Cardiac ventricle fibroblast (primary cell): ENCODE data around the gene AHCYL2. TPM values are rescaled to one million over a fixed set of nuclear protein-coding genes. Genes with fewer than 3 reads are reported as not detected.

ENCODE experiments used
- total RNA-seq: library from RNA; depleted of rRNA; stranded (reverse); fragments of >200 nt; gene quantifications from 2 replicates; pipeline ENCODE4 v1.2.3, GENCODE V29; 2015

AHCYL2 gene
- total RNA-seq, result 6.9 and 11.6 TPM in 2 replicates

DNA sequence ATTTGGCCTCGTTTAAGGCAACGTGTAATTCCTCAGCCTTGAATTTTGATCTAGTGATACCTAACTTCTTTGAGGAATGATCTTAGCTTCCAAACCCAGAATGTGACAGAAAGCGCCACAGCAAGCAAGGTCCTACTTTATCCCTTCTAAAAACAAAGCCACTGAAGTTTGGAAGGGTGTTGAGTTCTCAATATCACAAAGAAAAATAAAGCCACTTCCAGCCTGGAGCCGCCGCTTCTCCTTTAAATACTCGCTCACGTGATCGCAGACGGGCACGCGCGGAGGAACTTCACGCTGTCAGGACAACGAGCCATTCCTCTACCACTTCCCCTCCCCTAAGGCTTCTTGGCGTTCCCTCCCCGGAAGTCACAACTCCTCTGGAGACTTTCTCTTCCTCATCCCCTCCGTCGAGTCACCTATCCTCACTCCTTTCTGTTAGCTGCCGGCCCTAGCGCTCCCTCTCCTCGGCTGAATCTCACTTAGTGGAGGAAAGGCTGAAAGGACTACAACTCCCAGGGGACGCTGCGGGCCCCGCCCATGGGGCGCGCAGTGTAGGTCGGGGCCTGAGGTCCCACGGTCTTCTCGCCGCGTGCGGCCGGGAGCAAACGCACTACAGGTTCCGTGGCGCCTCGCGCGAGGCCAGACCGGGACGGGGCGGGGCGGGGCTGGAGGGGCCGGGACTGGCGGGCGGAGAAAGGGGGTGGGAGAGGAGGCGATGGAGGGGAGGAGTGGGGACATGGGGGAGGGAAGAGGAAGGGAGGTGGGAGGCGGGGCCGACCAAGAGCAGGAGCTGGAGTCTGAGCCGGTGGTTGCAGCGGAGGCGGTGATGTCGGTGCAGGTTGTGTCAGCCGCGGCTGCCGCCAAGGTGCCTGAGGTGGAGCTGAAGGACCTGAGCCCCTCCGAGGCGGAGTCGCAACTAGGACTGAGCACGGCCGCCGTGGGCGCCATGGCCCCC lies at the start of gene AHCYL2:
Gene AHCYL2, plus strand, starts transcription at position 780 of the 955 bp plus-strand sequence.

DNA sequence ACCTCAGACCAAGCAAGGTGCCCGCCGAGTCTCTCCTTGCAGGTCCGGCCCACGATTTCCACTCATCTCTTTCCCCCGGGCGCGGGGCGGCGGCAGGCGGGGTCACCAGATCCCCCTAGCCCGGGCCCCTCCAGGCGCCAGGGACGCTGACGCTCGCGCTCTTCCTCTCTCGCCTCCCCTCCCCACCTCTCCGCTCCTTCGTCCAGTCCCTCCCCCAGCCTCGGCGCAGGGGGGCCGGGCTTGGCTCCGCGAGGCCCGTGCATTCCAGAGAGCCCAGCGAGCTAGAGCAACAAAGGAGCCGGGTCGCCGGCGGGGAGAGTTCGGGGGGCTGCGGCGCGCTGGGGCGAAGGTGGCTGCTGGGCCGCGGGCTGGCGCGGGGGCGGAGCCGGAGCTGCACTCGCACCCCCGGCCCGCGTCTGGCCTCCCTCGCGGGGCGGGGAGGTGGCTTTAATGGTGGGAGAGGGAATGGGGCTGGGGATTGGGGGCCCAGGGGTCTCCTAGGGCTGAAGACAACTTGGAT lies 36.4 kb upstream of the AHCYL2 start, which contains the start of gene SMO:
Gene SMO, plus strand, starts transcription at position 262 of the 520 bp plus-strand sequence. CDS start 519 bp downstream, outside the sequence.

DNA sequence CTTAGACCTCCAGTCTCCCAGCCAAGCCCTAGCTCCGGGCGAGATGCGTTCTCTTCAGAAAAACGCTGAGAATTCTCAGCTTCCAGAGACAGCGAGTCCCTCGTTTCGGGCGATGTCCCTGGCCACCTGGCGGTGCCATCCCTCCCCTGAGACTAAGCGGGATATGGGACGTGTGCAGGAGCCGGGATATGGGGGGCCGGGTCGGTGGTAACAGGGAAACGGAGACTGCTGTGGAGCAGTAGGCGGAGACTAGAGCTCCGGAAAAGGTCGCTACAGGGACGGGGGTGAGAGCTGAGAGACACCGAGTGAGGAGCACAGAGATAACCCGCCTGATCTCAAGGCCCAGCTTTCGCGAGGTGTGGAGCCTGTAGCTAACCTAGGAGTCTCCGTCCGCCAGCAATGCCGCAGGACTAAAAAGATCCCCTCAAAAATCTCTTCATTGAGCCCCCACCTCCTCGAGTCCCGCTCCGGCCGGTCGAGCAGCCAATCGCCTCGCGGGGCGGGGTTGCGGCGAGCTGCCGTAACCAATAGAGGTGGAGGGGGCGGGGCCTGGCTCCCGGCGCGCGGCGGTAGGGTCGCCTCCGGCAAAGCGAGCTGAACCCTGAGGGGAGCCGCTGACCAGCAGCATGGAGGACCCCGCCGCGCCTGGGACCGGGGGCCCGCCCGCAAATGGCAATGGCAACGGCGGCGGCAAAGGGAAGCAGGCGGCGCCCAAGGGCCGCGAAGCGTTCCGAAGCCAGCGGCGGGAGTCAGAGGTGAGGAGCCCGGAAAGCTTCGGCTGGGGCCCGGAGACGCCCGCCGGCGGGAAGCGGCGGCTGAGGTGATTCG lies 209.2 kb downstream of the AHCYL2 start, which contains the start of gene STRIP2:
Gene STRIP2, plus strand, starts transcription at position 586 of the 828 bp plus-strand sequence. Its CDS starts 41 bp downstream, at position 627.

Other genes with a start within 250 kb of the AHCYL2 start
- gene TNPO3, start 169.9 kb upstream of the AHCYL2 start, total RNA-seq, result 24.6 and 28.1 TPM in 2 replicates
- 0.15 TPM in 1 of 2 replicates, not detected in the other for gene TSPAN33, start 80.3 kb upstream of the AHCYL2 start, total RNA-seq
- 20.1 and 20.9 TPM in 2 replicates for gene SMO, start 36.4 kb upstream of the AHCYL2 start, total RNA-seq
- gene STRIP2, start 209.4 kb downstream of the AHCYL2 start, total RNA-seq, result 0.87 and 0.88 TPM in 2 replicates